Activated naive CD4-positive, alpha-beta T cell treated with anti-CD3 and anti-CD28 coated beads, Interleukin-2, amount 10 ng/mL, durations not matched to agents 7 days and 5 days (primary cell): ENCODE results near the gene LDB3.
"Not testable (repeated sequence)": the region's sequence is repeated elsewhere in the genome, so short reads cannot be mapped to it uniquely, and the experiment has no call there.

Source experiments
- CTCF ChIA-PET: fragments of 350-600 bp; sonication (Branson Sonifier 250); formaldehyde crosslinking; loops from one replicate; lab custom pipeline; 2021; ENCODE audit warnings: antibody characterized with exemption; lab: Charles Lee
- DNase-seq: peaks from one replicate; pipeline ENCODE4 v3.0.0-alpha.2; 2020
- H3K27ac Mint-ChIP-seq: one replicate; pipeline ENCODE4 v1.8.0; 2021; ENCODE audit warnings: mild to moderate bottlenecking, moderate library complexity, mixed read lengths
- H3K27me3 Mint-ChIP-seq: one replicate; pipeline ENCODE4 v1.8.0; 2021; ENCODE audit warnings: mild to moderate bottlenecking, mixed read lengths
- H3K36me3 Mint-ChIP-seq: one replicate; pipeline ENCODE4 v1.8.0; 2021; ENCODE audit warnings: mixed read lengths
- H3K4me1 Mint-ChIP-seq: one replicate; pipeline ENCODE4 v1.8.0; 2021; ENCODE audit warnings: mixed read lengths
- H3K4me3 Mint-ChIP-seq: one replicate; pipeline ENCODE4 v1.8.0; 2021; ENCODE audit warnings: mild to moderate bottlenecking, moderate library complexity, mixed read lengths
- H3K9me3 Mint-ChIP-seq: one replicate; pipeline ENCODE4 v1.8.0; 2021; ENCODE audit warnings: mixed read lengths

Gene LDB3, protein sequence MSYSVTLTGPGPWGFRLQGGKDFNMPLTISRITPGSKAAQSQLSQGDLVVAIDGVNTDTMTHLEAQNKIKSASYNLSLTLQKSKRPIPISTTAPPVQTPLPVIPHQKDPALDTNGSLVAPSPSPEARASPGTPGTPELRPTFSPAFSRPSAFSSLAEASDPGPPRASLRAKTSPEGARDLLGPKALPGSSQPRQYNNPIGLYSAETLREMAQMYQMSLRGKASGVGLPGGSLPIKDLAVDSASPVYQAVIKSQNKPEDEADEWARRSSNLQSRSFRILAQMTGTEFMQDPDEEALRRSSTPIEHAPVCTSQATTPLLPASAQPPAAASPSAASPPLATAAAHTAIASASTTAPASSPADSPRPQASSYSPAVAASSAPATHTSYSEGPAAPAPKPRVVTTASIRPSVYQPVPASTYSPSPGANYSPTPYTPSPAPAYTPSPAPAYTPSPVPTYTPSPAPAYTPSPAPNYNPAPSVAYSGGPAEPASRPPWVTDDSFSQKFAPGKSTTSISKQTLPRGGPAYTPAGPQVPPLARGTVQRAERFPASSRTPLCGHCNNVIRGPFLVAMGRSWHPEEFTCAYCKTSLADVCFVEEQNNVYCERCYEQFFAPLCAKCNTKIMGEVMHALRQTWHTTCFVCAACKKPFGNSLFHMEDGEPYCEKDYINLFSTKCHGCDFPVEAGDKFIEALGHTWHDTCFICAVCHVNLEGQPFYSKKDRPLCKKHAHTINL

DNA sequence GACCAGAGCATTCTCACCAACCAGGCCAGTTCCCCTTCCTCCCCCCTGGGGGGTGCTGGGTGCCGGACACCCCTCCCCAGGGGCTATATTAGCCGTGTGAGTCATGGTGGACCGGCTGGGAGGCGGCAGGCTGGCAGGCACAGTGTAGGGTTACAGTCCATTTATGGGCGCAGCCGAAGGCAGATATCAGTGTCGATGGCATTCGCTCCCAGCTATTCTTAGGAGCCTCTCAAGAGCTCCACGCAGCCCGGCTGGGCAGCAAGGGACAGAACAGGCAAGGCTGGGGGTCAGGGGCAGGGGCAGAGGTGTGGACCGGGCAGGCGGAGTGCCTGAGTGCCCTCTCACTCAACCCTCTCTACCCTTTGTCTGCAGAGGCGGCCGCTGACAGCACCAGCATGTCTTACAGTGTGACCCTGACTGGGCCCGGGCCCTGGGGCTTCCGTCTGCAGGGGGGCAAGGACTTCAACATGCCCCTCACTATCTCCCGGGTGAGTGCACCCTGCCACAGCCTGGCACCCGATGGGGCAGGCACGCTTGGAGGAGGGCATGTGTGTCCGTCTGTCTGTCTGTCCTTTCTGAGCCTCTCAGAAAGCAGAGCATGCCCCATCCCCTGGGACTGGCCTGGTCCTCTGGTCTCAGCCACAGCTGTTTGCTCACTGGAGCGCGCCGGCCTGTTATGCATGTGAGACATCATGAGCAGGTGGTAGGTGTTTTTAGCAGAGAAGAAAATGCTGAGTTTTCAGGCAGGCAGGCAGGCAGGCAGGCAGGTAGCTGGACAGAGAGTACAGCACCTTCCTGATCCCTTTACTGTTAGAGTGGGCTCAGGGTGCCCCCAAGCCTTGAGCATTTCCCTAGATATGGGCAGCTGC is at the start of gene LDB3:
Gene LDB3 (plus strand): TSS at position 215 of the 869 bp plus-strand sequence. CDS start 181 bp downstream, at position 396.
- no peaks in the 10 kb centered on the region for H3K9me3 Mint-ChIP-seq
- DNase-seq: no peak
- CTCF ChIA-PET: no interaction called here
- no peaks in the 10 kb centered on the region for H3K36me3 Mint-ChIP-seq
- no peak within 1 kb of the TSS for H3K27ac Mint-ChIP-seq
- H3K4me3 Mint-ChIP-seq: no peak within 1 kb of the TSS
- H3K4me1 Mint-ChIP-seq: no peaks in the 10 kb centered on the region
- H3K27me3 Mint-ChIP-seq: peaks cover 6% of the 10 kb centered on the region

DNA sequence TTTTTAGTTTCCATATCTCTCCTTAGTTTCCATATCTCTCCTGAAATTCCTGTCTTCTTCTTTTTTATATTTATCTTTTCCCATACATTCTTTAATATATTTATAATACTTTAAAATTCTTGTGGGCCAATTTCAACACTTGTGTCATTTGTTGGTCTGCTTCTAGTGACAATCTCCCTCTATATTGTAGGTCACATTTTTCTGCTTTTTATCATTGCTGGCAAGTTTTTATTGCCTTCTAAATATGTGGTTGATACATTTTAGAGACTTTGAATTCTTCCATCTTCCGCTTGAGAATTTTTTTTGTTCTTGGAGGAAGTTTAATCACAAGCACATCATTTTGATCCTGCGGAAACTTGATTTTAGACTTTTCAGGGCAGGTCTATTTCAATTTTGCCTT is 40.0 kb upstream of the LDB3 start:
- CTCF ChIA-PET: no interaction called here

DNA sequence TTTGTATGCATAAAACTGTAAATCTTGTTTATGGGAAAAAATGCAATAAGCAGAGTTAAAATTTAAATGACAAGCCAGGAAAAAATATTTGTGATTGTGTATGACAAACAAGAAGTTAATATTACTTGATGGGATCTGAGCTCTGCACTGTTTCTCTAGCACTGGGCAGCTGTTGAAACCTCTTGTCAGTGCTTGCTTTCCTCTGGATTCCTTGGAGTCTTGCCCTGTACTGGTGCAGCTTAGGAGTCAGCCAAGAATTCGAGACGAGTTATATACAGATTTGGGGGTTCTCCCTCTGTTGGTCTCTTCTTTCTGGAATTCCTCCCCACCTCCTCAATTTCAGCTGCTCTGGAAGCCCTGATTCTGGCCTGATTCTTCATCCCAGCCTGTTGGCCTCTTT is 38.2 kb upstream of the LDB3 start:
- H3K4me3 Mint-ChIP-seq: no peak overlapping the region
- H3K36me3 Mint-ChIP-seq: no peaks in the 10 kb centered on the region
- peaks cover 64% of the 10 kb centered on the region for H3K27me3 Mint-ChIP-seq
- H3K27ac Mint-ChIP-seq: no peak overlapping the region
- DNase-seq: no peak
- H3K4me1 Mint-ChIP-seq: no peaks in the 10 kb centered on the region
- CTCF ChIA-PET: no interaction called here
- H3K9me3 Mint-ChIP-seq: no peaks in the 10 kb centered on the region

More for the DNA sequence above, 40.0 kb upstream of the LDB3 start:
- H3K27me3 Mint-ChIP-seq: peaks cover 54% of the 10 kb centered on the region
- H3K27ac Mint-ChIP-seq: no peak overlapping the region
- no peak overlapping the region for H3K4me3 Mint-ChIP-seq
- H3K4me1 Mint-ChIP-seq: no peaks in the 10 kb centered on the region
- no peaks in the 10 kb centered on the region for H3K36me3 Mint-ChIP-seq
- no peak for DNase-seq
- no peaks in the 10 kb centered on the region for H3K9me3 Mint-ChIP-seq

DNA sequence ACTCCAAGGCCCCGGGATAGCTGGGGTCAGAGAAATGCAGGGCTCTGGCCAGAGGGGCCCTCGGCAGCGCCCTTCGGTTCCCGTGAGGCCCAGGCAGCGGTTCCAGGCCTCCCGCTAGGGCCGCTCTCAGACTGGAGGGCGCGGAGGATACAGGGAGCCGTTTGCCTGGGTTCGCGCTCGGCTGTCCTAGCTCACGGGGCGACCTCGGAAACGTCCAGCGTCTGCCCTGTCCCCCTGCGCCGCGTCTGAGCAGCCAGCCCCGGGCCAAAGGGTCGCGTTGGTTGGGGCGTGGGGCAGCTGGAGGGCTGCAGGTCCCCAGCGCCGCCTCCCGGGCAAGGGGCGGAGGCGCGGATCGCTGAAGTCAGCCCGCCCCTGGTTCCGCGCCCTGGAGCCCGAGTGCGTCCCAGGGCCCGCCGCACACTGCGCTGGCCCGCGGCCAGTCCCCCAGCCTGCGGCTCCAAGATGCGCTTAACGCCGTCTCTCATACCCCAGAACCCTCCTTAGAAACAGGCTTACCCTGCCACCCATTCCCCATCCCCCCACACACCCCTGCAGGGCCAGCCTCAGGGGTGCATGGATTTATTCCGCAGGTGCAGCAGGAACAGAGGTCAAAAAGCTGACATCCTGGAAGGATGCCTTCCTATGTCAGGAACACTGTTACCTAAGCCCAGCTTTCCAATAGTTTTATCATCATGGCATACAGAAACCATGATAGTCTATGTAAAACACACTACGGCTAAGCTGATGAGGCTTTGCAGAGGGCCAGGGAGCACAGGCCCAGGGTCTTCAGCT is 36.1 kb upstream of the LDB3 start:
- Mint-ChIP-seq H3K9me3 (no peaks in the 10 kb centered on the region), H3K4me3 (no peak overlapping the region), H3K4me1 (no peaks in the 10 kb centered on the region), H3K27ac (no peak overlapping the region), H3K36me3 (no peaks in the 10 kb centered on the region), H3K27me3 (peaks cover 60% of the 10 kb centered on the region)
- CTCF ChIA-PET: interaction anchor here (1.0 kb wide), 1 partner anchor 370 kb away, joined by 3 read pairs; no protein-coding TSS in a partner anchor
- DNase-seq: no peak

DNA sequence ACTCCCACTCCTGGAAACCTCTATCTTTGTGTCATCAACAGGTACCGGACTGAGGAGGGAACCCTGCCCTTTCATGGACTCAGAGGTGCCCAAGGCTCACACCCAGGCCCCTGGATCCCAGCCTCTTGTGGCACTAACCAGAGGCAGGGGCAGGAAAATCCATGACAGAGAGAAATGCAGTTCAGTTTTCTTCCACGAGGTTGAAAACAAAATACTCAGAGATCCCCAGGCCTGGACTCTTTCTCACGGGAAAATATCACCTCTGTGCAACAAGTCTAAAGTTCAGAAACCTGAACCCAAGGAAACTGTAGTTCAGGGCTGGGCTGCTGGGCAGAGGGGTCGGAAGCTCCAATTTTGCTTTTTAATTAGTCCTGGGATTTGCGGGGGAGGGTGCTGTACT is 35.4 kb upstream of the LDB3 start:
- Mint-ChIP-seq H3K27me3 (peaks cover 56% of the 10 kb centered on the region), H3K27ac (no peak overlapping the region), H3K9me3 (no peaks in the 10 kb centered on the region), H3K4me1 (no peaks in the 10 kb centered on the region), H3K4me3 (no peak overlapping the region), H3K36me3 (no peaks in the 10 kb centered on the region)
- DNase-seq: no peak
- CTCF ChIA-PET: interaction anchor here (1.0 kb wide), 1 partner anchor 371 kb away, joined by 3 read pairs; no protein-coding TSS in a partner anchor

DNA sequence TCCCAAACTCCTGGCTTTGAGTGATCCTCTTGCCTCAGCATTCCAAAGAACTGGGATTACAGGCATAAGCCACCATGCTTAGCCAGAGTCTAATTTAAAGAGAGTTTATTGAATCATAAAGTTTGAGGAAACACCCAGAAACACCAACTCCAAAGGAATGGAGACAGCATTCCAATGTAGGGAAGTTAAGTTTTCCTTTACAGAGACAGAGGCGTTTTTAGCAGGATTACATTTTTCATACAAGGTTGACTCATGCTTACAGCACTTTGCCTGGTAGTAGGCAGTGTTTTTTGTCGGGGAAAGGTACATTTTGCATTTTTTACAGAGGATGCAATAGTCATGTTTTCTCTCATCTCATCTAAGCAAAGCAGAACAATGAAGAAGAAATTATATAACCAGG is 32.9 kb upstream of the LDB3 start:
- Mint-ChIP-seq H3K4me1 (no peaks in the 10 kb centered on the region), H3K27me3 (peaks cover 46% of the 10 kb centered on the region), H3K36me3 (no peaks in the 10 kb centered on the region), H3K27ac (no peak overlapping the region), H3K9me3 (no peaks in the 10 kb centered on the region), H3K4me3 (no peak overlapping the region)
- CTCF ChIA-PET: interaction anchor here (0.6 kb wide), 1 partner anchor 502 kb away, joined by 3 read pairs; no protein-coding TSS in a partner anchor
- no peak for DNase-seq

DNA sequence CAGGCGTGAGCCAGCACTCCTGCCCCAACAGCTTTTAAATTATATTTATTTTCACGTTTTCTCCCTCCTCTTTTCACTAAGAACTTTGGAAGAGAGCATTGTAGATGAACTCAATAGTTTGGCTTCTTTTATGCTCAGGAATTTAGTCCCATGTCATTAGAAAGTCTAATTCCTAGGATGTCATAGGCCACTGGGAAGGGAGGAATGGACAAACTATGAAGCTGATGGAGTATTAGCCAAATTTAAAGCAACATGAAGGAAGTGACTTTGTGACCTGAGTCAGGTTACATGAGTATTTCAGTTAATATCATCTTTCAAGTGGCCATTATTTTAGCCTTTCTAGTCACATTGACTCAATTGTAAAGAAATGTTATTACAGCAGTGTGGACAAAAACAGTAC is 32.0 kb upstream of the LDB3 start:
- Mint-ChIP-seq H3K27me3 (peaks cover 38% of the 10 kb centered on the region), H3K4me3 (no peak overlapping the region), H3K4me1 (no peaks in the 10 kb centered on the region), H3K27ac (no peak overlapping the region), H3K9me3 (peaks cover 1% of the 10 kb centered on the region), H3K36me3 (no peaks in the 10 kb centered on the region)
- CTCF ChIA-PET: interaction anchor here (0.6 kb wide), 1 partner anchor 503 kb away, joined by 3 read pairs; no protein-coding TSS in a partner anchor
- no peak for DNase-seq

DNA sequence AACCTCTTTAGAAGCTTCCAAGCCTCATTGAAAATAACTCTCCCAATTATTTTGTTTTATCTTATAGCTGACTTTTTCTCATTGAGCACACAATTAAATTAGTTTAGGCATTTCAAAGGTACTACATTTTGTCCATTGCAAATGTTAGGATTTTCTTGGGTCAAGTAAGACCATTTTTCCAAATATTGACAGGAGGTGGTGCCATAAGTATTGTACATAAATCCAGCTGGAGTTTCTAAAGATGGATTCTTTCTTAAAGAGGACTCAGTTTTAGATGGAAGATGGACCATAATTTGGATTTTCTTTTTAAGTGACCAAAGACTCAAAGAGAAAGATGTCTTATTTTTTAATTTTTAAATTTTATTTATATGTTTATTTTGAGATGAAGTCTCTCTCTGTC is 26.3 kb upstream of the LDB3 start:
- CTCF ChIA-PET: no interaction called here
- H3K4me3 Mint-ChIP-seq: no peak overlapping the region
- H3K27me3 Mint-ChIP-seq: peaks cover 26% of the 10 kb centered on the region
- H3K27ac Mint-ChIP-seq: no peak overlapping the region
- no peak for DNase-seq
- peaks cover 6% of the 10 kb centered on the region for H3K9me3 Mint-ChIP-seq
- H3K4me1 Mint-ChIP-seq: peaks cover 10% of the 10 kb centered on the region
- peaks cover 3% of the 10 kb centered on the region for H3K36me3 Mint-ChIP-seq

DNA sequence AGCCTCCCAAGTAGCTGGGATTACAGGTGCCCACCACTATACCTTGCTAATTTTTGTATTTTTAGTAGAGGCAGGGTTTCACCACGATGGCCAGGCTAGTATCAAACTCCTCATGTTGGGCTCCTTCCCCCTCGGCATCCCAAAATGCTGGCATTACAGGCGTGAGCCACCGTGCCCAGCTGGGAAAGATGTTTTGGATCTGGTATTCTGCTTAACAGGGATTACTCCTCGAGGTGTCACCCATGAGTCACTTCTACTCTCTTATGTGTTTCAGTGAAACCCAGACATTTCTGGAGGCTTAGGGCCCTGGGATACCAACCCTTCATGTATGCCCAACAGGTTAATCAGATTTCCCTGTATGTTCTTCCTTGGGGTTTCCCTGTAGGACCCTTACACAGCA is 25.8 kb upstream of the LDB3 start:
- Mint-ChIP-seq H3K9me3 (peaks cover 6% of the 10 kb centered on the region), H3K27ac (no peak overlapping the region), H3K4me3 (no peak overlapping the region), H3K4me1 (peaks cover 10% of the 10 kb centered on the region), H3K36me3 (peaks cover 3% of the 10 kb centered on the region), H3K27me3 (peaks cover 25% of the 10 kb centered on the region)
- CTCF ChIA-PET: interaction anchor here (1.2 kb wide), 1 partner anchor 242 kb away, joined by 3 read pairs; no protein-coding TSS in a partner anchor
- no peak for DNase-seq

DNA sequence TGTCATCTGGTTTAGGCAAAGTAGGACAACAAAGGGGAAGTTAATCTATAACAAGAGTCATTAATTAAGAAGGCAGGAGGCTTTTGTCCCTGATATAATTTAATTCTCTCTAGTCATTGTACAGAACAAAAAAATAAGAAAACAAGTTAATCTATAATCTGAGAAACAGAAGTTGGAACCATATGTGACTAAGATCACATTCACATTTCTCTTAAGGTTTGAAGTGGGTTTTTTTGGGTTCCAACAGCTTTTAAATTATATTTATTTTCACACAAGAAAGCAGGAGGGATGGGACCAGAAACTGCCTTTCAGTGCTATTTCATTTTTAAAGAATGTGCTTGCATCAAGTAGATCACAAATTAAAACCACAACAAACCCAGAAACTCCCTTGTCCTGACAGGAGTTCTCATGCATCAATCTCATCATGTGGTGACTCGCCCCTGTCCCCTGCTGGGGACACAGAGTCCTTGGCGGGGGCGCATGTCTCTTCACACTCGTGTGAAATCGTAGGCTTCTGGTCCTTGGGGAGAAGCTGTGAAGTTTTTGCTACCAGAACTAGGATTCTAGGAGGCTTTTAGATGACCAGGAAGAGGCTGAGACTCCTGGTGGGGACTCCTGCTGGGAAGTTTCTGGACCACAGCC is 24.0 kb upstream of the LDB3 start:
- peaks cover 6% of the 10 kb centered on the region for H3K9me3 Mint-ChIP-seq
- H3K36me3 Mint-ChIP-seq: peaks cover 3% of the 10 kb centered on the region
- no peak overlapping the region for H3K27ac Mint-ChIP-seq
- no peak overlapping the region for H3K4me3 Mint-ChIP-seq
- H3K4me1 Mint-ChIP-seq: peaks cover 10% of the 10 kb centered on the region
- CTCF ChIA-PET: no interaction called here
- H3K27me3 Mint-ChIP-seq: peaks cover 22% of the 10 kb centered on the region
- DNase-seq: no peak

DNA sequence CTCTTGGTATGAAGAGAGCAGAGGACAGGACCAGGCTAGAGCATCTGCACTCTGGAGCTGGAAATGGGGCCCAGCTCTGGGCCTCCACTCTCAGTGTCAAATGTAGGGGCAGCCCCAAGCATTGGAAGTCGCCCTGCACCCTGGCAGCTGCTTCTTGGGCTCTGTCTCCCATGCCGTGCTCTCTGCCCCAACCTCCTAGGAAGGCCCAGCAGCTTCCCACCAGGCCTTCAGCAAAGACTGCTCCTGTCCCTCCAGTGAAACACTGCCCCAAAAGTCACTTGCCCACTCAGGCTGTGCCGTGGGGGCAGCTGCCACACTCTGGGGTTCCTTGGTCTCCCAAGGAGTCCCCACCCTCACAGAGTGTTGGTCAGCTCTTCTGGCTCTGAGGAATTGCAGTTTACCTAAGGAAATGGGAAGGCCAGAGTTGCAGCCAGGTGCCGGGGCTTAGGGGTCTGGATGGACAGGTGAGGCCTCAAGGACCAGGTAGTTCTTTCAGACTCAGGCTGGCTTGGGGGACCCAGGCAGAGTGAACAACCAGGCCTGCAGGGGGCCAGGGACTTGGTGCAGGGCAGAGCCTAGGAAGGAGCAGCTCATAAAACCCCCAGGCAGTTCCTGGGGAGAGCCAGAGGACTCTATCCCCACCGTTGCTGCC is 23.4 kb upstream of the LDB3 start:
- Mint-ChIP-seq H3K4me3 (no peak overlapping the region), H3K9me3 (peaks cover 6% of the 10 kb centered on the region), H3K27ac (no peak overlapping the region), H3K36me3 (peaks cover 3% of the 10 kb centered on the region), H3K27me3 (peaks cover 22% of the 10 kb centered on the region), H3K4me1 (peaks cover 10% of the 10 kb centered on the region)
- CTCF ChIA-PET: no interaction called here
- DNase-seq: no peak

DNA sequence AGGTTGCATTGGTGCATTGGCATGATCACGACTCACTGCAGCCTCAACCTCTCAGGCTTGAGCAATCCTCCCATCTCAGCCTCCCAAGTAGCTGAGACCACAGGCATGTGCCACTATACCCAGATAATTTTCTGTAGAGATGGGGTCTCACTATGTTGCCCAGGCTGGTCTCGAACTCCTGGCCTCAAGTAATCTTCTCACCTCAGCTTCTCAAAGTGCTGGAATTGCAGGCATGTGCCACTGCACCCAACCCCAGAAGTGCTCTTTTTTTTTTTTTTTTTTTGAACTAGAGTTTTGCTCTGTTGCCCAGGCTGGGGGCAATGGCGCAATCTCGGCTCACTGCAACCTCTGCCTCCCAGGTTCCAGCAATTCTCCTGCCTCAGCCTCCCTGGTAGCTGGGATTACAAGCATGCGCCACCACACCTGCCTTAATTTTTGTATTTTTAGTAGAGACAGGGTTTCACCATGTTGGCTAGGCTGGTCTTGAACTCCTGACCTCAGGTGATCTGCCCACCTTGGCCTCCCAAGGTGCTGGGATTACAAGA is 22.6 kb upstream of the LDB3 start:
- H3K4me1 Mint-ChIP-seq, H3K27ac Mint-ChIP-seq, CTCF ChIA-PET, H3K4me3 Mint-ChIP-seq, DNase-seq, H3K9me3 Mint-ChIP-seq, H3K36me3 Mint-ChIP-seq: not testable (repeated sequence)
- H3K27me3 Mint-ChIP-seq: peaks cover 22% of the 10 kb centered on the region
